ENCODE results near the gene TSHB. TPM values are rescaled to one million over a fixed set of nuclear protein-coding genes. Genes with fewer than 3 reads are reported as not detected.

Gene TSHB
- total RNA-seq, 2 experiments from 2014 or later, result not detected

GRCh38 chr1:115060501-115060900, 30.9 kb downstream of the TSHB start:
- DNase-seq (no peak), ATAC-seq (no peak)
- Mint-ChIP-seq H3K4me1 (ENCODE audit: low read depth) (peaks cover 32% of the 10 kb centered on the region), H3K4me3 (no peak overlapping the region), H3K36me3 (ENCODE audit: low read depth) (peaks cover 4% of the 10 kb centered on the region), H3K9me3 (ENCODE audit: insufficient read depth) (no peaks in the 10 kb centered on the region), H3K27me3 (ENCODE audit: low read depth) (peaks cover 2% of the 10 kb centered on the region), H3K27ac (no peak overlapping the region)
- POLR2A ChIA-PET, result no interaction called here
- CTCF ChIA-PET, result no interaction called here

GRCh38 chr1:115062542-115063004, 32.9 kb downstream of the TSHB start:
- H3K27ac Mint-ChIP-seq, result peak overlapping the region; percentile 78
- H3K4me1 Mint-ChIP-seq (ENCODE audit: low read depth), result peaks cover 32% of the 10 kb centered on the region
- H3K27me3 Mint-ChIP-seq (ENCODE audit: low read depth), result peaks cover 2% of the 10 kb centered on the region
- H3K9me3 Mint-ChIP-seq (ENCODE audit: insufficient read depth), result no peaks in the 10 kb centered on the region
- peaks cover 4% of the 10 kb centered on the region for H3K36me3 Mint-ChIP-seq (ENCODE audit: low read depth)
- CTCF ChIA-PET, result interaction anchor here (0.6 to 1.8 kb wide), 3 partner anchors 9 to 37 kb away, joined by 3 to 6 read pairs (median 3); no protein-coding TSS in a partner anchor
- peak overlapping the region; percentile 34 for H3K4me3 Mint-ChIP-seq
- peak; percentile 99 for ATAC-seq
- POLR2A ChIA-PET, result no interaction called here
- DNase-seq, result peak; percentile 96

GRCh38 chr1:115063228-115063901, 33.7 kb downstream of the TSHB start:
- Mint-ChIP-seq H3K36me3 (ENCODE audit: low read depth) (peaks cover 4% of the 10 kb centered on the region), H3K9me3 (ENCODE audit: insufficient read depth) (no peaks in the 10 kb centered on the region), H3K27me3 (ENCODE audit: low read depth) (peaks cover 2% of the 10 kb centered on the region), H3K27ac (peak overlapping the region; percentile 78), H3K4me3 (peak overlapping the region; percentile 7), H3K4me1 (ENCODE audit: low read depth) (peaks cover 32% of the 10 kb centered on the region)
- ChIA-PET POLR2A (no interaction called here), CTCF (interaction anchor here (0.8 kb wide), 1 partner anchor 51 kb away, joined by 3 read pairs; no protein-coding TSS in a partner anchor)
- DNase-seq, result no peak
- ATAC-seq, result peak; percentile 26

GRCh38 chr1:115064461-115064860, 34.8 kb downstream of the TSHB start:
- Mint-ChIP-seq H3K36me3 (ENCODE audit: low read depth) (peaks cover 4% of the 10 kb centered on the region), H3K27me3 (ENCODE audit: low read depth) (peaks cover 2% of the 10 kb centered on the region), H3K27ac (no peak overlapping the region), H3K4me3 (no peak overlapping the region), H3K9me3 (ENCODE audit: insufficient read depth) (no peaks in the 10 kb centered on the region), H3K4me1 (ENCODE audit: low read depth) (peaks cover 32% of the 10 kb centered on the region)
- DNase-seq (no peak), ATAC-seq (no peak)
- POLR2A ChIA-PET, result interaction anchor here (1.5 kb wide), 1 partner anchor 35 kb away, joined by 6 read pairs; no protein-coding TSS in a partner anchor
- CTCF ChIA-PET, result interaction anchor here (0.6 to 1.4 kb wide), 2 partner anchors 11 to 14 kb away, joined by 3 to 6 read pairs; no protein-coding TSS in a partner anchor

GRCh38 chr1:115065021-115065420, 35.4 kb downstream of the TSHB start:
- DNase-seq (no peak), ATAC-seq (no peak)
- H3K9me3 Mint-ChIP-seq (ENCODE audit: insufficient read depth), result no peaks in the 10 kb centered on the region
- H3K27me3 Mint-ChIP-seq (ENCODE audit: low read depth), result peaks cover 2% of the 10 kb centered on the region
- H3K27ac Mint-ChIP-seq, result no peak overlapping the region
- no peak overlapping the region for H3K4me3 Mint-ChIP-seq
- peaks cover 32% of the 10 kb centered on the region for H3K4me1 Mint-ChIP-seq (ENCODE audit: low read depth)
- CTCF ChIA-PET, result interaction anchor here (0.6 to 1.4 kb wide), 3 partner anchors 12 to 15 kb away, joined by 3 to 6 read pairs (median 3); no protein-coding TSS in a partner anchor
- peaks cover 4% of the 10 kb centered on the region for H3K36me3 Mint-ChIP-seq (ENCODE audit: low read depth)
- POLR2A ChIA-PET, result interaction anchor here (0.5 to 1.5 kb wide), 2 partner anchors 34 to 79 kb away, joined by 4 to 6 read pairs; no protein-coding TSS in a partner anchor

GRCh38 chr1:115067161-115067859, 37.7 kb downstream of the TSHB start:
- Mint-ChIP-seq H3K4me1 (ENCODE audit: low read depth) (peaks cover 22% of the 10 kb centered on the region), H3K27me3 (ENCODE audit: low read depth) (no peaks in the 10 kb centered on the region), H3K9me3 (ENCODE audit: insufficient read depth) (no peaks in the 10 kb centered on the region), H3K36me3 (ENCODE audit: low read depth) (peaks cover 4% of the 10 kb centered on the region), H3K27ac (no peak overlapping the region), H3K4me3 (no peak overlapping the region)
- ChIA-PET POLR2A (no interaction called here), CTCF (interaction anchor here (0.9 to 1.5 kb wide), 3 partner anchors 14 to 29 kb away, joined by 3 to 9 read pairs (median 4); no protein-coding TSS in a partner anchor)
- DNase-seq (no peak), ATAC-seq (no peak)

- DNase-seq, result no peak
- Mint-ChIP-seq H3K4me1 (ENCODE audit: low read depth) (peaks cover 6% of the 10 kb centered on the region), H3K4me3 (no peak overlapping the region), H3K36me3 (ENCODE audit: low read depth) (no peaks in the 10 kb centered on the region), H3K27me3 (ENCODE audit: low read depth) (peaks cover under 1% of the 10 kb centered on the region), H3K9me3 (ENCODE audit: insufficient read depth) (no peaks in the 10 kb centered on the region), H3K27ac (no peak overlapping the region)
- POLR2A ChIA-PET, result interaction anchor here (0.5 kb wide), 1 partner anchor 28 kb away, joined by 5 read pairs; no protein-coding TSS in a partner anchor
- CTCF ChIA-PET, result interaction anchor here (0.9 to 1.6 kb wide), 2 partner anchors 16 to 38 kb away, joined by 3 to 5 read pairs; no protein-coding TSS in a partner anchor
- no peak for ATAC-seq
These were observed 39.4 kb downstream of the TSHB start for GRCh38 chr1:115068826-115069585.

- ChIA-PET CTCF (interaction anchor here (0.9 to 1.6 kb wide), 2 partner anchors 17 to 38 kb away, joined by 3 to 5 read pairs; no protein-coding TSS in a partner anchor), POLR2A (no interaction called here)
- Mint-ChIP-seq H3K4me1 (ENCODE audit: low read depth) (no peaks in the 10 kb centered on the region), H3K27ac (no peak overlapping the region), H3K4me3 (no peak overlapping the region), H3K36me3 (ENCODE audit: low read depth) (no peaks in the 10 kb centered on the region), H3K9me3 (ENCODE audit: insufficient read depth) (no peaks in the 10 kb centered on the region), H3K27me3 (ENCODE audit: low read depth) (peaks cover 7% of the 10 kb centered on the region)
- ATAC-seq (no peak), DNase-seq (no peak)
These were observed 40.2 kb downstream of the TSHB start for GRCh38 chr1:115069659-115070308.

GRCh38 chr1:115071012-115071664, 41.5 kb downstream of the TSHB start:
- ChIA-PET CTCF (interaction anchor here (2.0 to 2.6 kb wide), 2 partner anchors 18 to 28 kb away, joined by 8 to 13 read pairs; no protein-coding TSS in a partner anchor), POLR2A (interaction anchor here (2.9 kb wide), 1 partner anchor 28 kb away, joined by 9 read pairs; no protein-coding TSS in a partner anchor)
- Mint-ChIP-seq H3K36me3 (ENCODE audit: low read depth) (no peaks in the 10 kb centered on the region), H3K9me3 (ENCODE audit: insufficient read depth) (no peaks in the 10 kb centered on the region), H3K27ac (no peak overlapping the region), H3K4me3 (no peak overlapping the region), H3K27me3 (ENCODE audit: low read depth) (peaks cover 9% of the 10 kb centered on the region), H3K4me1 (ENCODE audit: low read depth) (peaks cover 2% of the 10 kb centered on the region)
- ATAC-seq, result no peak
- no peak for DNase-seq

GRCh38 chr1:115073298-115074087, 43.9 kb downstream of the TSHB start:
- peaks cover 11% of the 10 kb centered on the region for H3K27me3 Mint-ChIP-seq (ENCODE audit: low read depth)
- ChIA-PET CTCF (interaction anchor here (0.7 to 2.6 kb wide), 3 partner anchors 20 to 34 kb away, joined by 3 to 13 read pairs (median 8); no protein-coding TSS in a partner anchor), POLR2A (interaction anchor here (2.9 kb wide), 1 partner anchor 26 kb away, joined by 9 read pairs; no protein-coding TSS in a partner anchor)
- ATAC-seq, result no peak
- no peak overlapping the region for H3K4me3 Mint-ChIP-seq
- no peak overlapping the region for H3K27ac Mint-ChIP-seq
- H3K36me3 Mint-ChIP-seq (ENCODE audit: low read depth), result no peaks in the 10 kb centered on the region
- no peaks in the 10 kb centered on the region for H3K9me3 Mint-ChIP-seq (ENCODE audit: insufficient read depth)
- DNase-seq, result no peak
- H3K4me1 Mint-ChIP-seq (ENCODE audit: low read depth), result peaks cover 2% of the 10 kb centered on the region

Data from activated CD8-positive, alpha-beta T cell treated with anti-CD3 and anti-CD28 coated beads, Interleukin-2, amount 10 ng/mL, durations not matched to agents 7 days and 5 days (primary cell).